HepG2 (cell line): ENCODE data around the gene TBKBP1. TPM values are rescaled to one million over a fixed set of nuclear protein-coding genes. Genes with fewer than 3 reads are reported as not detected.

ENCODE experiments used
- BRD4 ChIP-seq: sonication (generic); formaldehyde crosslinking; IDR thresholded peaks from 2 replicates; pipeline ENCODE4 v1.4.0; 2020; ENCODE audit warnings: missing genetic modification reagents
- CREB1 ChIP-seq, 2 experiments: fragments of 450-650 bp in 1 of 2; IDR thresholded peaks; 2 replicates each; pipeline ENCODE4 v1.6.1; 2016 to 2017; ENCODE audit warnings: control low read depth in 1 of 2, mild to moderate bottlenecking in 1 of 2, missing compliant biosample characterization in 1 of 2, missing genetic modification characterization in 1 of 2
- GATAD2A ChIP-seq: IDR thresholded peaks from 2 replicates; pipeline ENCODE4 v1.6.1; 2016
- GZF1 ChIP-seq: sonication (generic); formaldehyde crosslinking; IDR thresholded peaks from 2 replicates; pipeline ENCODE4 v1.5.1; 2020; ENCODE audit warnings: mild to moderate bottlenecking, missing genetic modification reagents
- NFE2L2 ChIP-seq: fragments of 150-350 bp; IDR thresholded peaks from 2 replicates; pipeline ENCODE4 v1.6.1; 2014; ENCODE audit warnings: low read length
- PRDM4 ChIP-seq: sonication (generic); formaldehyde crosslinking; IDR thresholded peaks from 2 replicates; pipeline ENCODE4 v1.9.0; 2021; ENCODE audit warnings: missing genetic modification reagents, borderline replicate concordance
- RAD21 ChIP-seq: fragments of 450-650 bp; formaldehyde crosslinking; IDR thresholded peaks from 2 replicates; pipeline ENCODE4 v1.5.0; 2020; ENCODE audit warnings: mild to moderate bottlenecking
- RFXANK ChIP-seq: IDR thresholded peaks from 2 replicates; pipeline ENCODE4 v1.6.1; 2016
- ZNF446 ChIP-seq: sonication (generic); formaldehyde crosslinking; IDR thresholded peaks from 2 replicates; pipeline ENCODE4 v1.5.0; 2020; ENCODE audit warnings: mild to moderate bottlenecking, missing genetic modification reagents
- ZNF639 ChIP-seq: conservative IDR thresholded peaks from 2 replicates; pipeline ENCODE4 v1.6.1; 2018; ENCODE audit warnings: missing genetic modification reagents
- ZNF652 ChIP-seq: IDR thresholded peaks from 2 replicates; pipeline ENCODE4 v1.6.1; 2016; ENCODE audit warnings: low read depth, borderline replicate concordance
- ZNF784 ChIP-seq: sonication (generic); formaldehyde crosslinking; IDR thresholded peaks from 2 replicates; pipeline ENCODE4 v1.5.1; 2020; ENCODE audit warnings: missing genetic modification reagents, mild to moderate bottlenecking, borderline replicate concordance
- ZNF788 ChIP-seq: sonication (generic); formaldehyde crosslinking; IDR thresholded peaks from 2 replicates; pipeline ENCODE4 v1.5.0; 2020; ENCODE audit warnings: mild to moderate bottlenecking, missing genetic modification reagents, borderline replicate concordance
- polyA plus RNA-seq, 8 experiments: library from polyadenylated mRNA; depleted of rRNA in 3 of 8; stranded (reverse) in 7 of 8; unstranded in 1 of 8; fragments of >200 nt; fragmentation: Illumina TruSeq in 4 of 8; extraction: Trizol in 4 of 8; gene quantifications; 2 replicates each; pipeline versions ENCODE4 v1.2.1 to v1.2.3, GENCODE V29; 2011 to 2016; ENCODE audit warnings: low read depth in 4 of 8, missing spikeins in 1 of 8, mixed read lengths in 1 of 8; ENCODE audit not compliant: insufficient read depth in 1 of 8
- total RNA-seq, 5 experiments: library from RNA; depleted of rRNA; stranded (reverse); fragments of >200 nt; fragmentation: Illumina TruSeq; extraction: Trizol; gene quantifications; 2 replicates each; pipeline ENCODE4 v1.2.3, GENCODE V29; 2016; ENCODE audit warnings: low read depth in 1 of 5
- TF ChIP-seq, protein P1 (sequence below): sonication (generic); formaldehyde crosslinking; IDR thresholded peaks from 2 replicates; pipeline ENCODE4 v1.5.1; 2020; ENCODE audit warnings: missing genetic modification reagents, mild to moderate bottlenecking, borderline replicate concordance
- TF ChIP-seq, protein P2 (sequence below): sonication (generic); formaldehyde crosslinking; IDR thresholded peaks from 2 replicates; pipeline ENCODE4 v1.4.0; 2020; ENCODE audit warnings: missing genetic modification reagents

Gene TBKBP1
- total and polyA plus RNA-seq, 2 of the 13 experiments (the other 11 are each of a cell fraction or from before 2014, with no cell fraction given) = 2.6 to 7.0 TPM

- TF ChIP-seq ZNF639 (0 out of 2 replicates have a peak, but pooled peaks have one; percentile 47), NFE2L2 (no peak), ZNF446 (CRISPR knock-in tag) (0 out of 2 replicates have a peak, but pooled peaks have one; percentile 56), RFXANK (CRISPR knock-in tag) (no peak), GATAD2A (CRISPR knock-in tag) (0 out of 2 replicates have a peak, but pooled peaks have one; percentile 2), RAD21 (peak; percentile 20; the same call in 1 of the 2 replicates), CREB1 (IDR thresholded peaks at IDR 0.05) (peak; percentile 61; the same call in 1 of the 2 replicates), CREB1 (CRISPR knock-in tag; IDR thresholded peaks at IDR 0.05) (peak; percentile 81), ZNF788 (CRISPR knock-in tag) (no peak), ZNF784 (CRISPR knock-in tag) (no peak), GZF1 (CRISPR knock-in tag) (peak; percentile 75; the same call in 1 of the 2 replicates), ZNF652 (peak; percentile 5; the same call in 1 of the 2 replicates), BRD4 (CRISPR knock-in tag) (0 out of 2 replicates have a peak, but pooled peaks have one; percentile 68), PRDM4 (no peak)
- TF ChIP-seq, protein P1, sequence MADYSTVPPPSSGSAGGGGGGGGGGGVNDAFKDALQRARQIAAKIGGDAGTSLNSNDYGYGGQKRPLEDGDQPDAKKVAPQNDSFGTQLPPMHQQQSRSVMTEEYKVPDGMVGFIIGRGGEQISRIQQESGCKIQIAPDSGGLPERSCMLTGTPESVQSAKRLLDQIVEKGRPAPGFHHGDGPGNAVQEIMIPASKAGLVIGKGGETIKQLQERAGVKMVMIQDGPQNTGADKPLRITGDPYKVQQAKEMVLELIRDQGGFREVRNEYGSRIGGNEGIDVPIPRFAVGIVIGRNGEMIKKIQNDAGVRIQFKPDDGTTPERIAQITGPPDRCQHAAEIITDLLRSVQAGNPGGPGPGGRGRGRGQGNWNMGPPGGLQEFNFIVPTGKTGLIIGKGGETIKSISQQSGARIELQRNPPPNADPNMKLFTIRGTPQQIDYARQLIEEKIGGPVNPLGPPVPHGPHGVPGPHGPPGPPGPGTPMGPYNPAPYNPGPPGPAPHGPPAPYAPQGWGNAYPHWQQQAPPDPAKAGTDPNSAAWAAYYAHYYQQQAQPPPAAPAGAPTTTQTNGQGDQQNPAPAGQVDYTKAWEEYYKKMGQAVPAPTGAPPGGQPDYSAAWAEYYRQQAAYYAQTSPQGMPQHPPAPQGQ = no peak
- TF ChIP-seq, protein P2, sequence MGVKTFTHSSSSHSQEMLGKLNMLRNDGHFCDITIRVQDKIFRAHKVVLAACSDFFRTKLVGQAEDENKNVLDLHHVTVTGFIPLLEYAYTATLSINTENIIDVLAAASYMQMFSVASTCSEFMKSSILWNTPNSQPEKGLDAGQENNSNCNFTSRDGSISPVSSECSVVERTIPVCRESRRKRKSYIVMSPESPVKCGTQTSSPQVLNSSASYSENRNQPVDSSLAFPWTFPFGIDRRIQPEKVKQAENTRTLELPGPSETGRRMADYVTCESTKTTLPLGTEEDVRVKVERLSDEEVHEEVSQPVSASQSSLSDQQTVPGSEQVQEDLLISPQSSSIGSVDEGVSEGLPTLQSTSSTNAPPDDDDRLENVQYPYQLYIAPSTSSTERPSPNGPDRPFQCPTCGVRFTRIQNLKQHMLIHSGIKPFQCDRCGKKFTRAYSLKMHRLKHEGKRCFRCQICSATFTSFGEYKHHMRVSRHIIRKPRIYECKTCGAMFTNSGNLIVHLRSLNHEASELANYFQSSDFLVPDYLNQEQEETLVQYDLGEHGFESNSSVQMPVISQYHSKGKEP = no peak
Observed at GRCh38 chr17:47650525-47651522, 43.1 kb upstream of the TBKBP1 start (continued).
